GM12864 (cell line): ENCODE data around the gene ABTB1.
"Not testable (repeated sequence)": the region's sequence is repeated elsewhere in the genome, so short reads cannot be mapped to it uniquely, and the experiment has no call there.

Experiments
- DNase-seq: peaks from one replicate; pipeline ENCODE4 v3.0.0-alpha.2; 2011; ENCODE audit warnings: low read depth
- H3K4me3 ChIP-seq: 2 replicates; pipeline ENCODE4 v1.5.1; 2011; ENCODE audit warnings: mild to moderate bottlenecking, low read depth, low read length, control low read depth
- CTCF ChIP-seq: IDR thresholded peaks from 2 replicates; pipeline ENCODE4 v1.5.1; 2011; ENCODE audit warnings: low read depth, mild to moderate bottlenecking, moderate library complexity, low read length, control low read depth, inconsistent platforms; ENCODE audit errors: missing control alignments

Gene ABTB1

GRCh38 chr3:127680798-127681221, 8.1 kb downstream of the ABTB1 start:
- TF ChIP-seq CTCF: no peak
- DNase-seq: no peak
- no peak overlapping the region for H3K4me3 ChIP-seq

- H3K4me3 ChIP-seq, DNase-seq: not testable (repeated sequence)
Observed at GRCh38 chr3:127682175-127682554, 9.4 kb downstream of the ABTB1 start.

- no peak for TF ChIP-seq CTCF
- DNase-seq: no peak
- H3K4me3 ChIP-seq: no peak overlapping the region
Observed at GRCh38 chr3:127682561-127682960, 9.8 kb downstream of the ABTB1 start.

GRCh38 chr3:127684871-127685707, 12.3 kb downstream of the ABTB1 start:
- no peak for DNase-seq
- no peak overlapping the region for H3K4me3 ChIP-seq
- no peak for TF ChIP-seq CTCF

GRCh38 chr3:127685708-127686511, 13.2 kb downstream of the ABTB1 start:
- TF ChIP-seq CTCF: no peak
- no peak for DNase-seq
- no peak overlapping the region for H3K4me3 ChIP-seq

GRCh38 chr3:127686512-127686894, 13.8 kb downstream of the ABTB1 start:
- DNase-seq: no peak
- no peak overlapping the region for H3K4me3 ChIP-seq
- no peak for TF ChIP-seq CTCF

- no peak for TF ChIP-seq CTCF
- DNase-seq: no peak
- no peak overlapping the region for H3K4me3 ChIP-seq
Observed at GRCh38 chr3:127687228-127687737, 14.5 kb downstream of the ABTB1 start.
